Testis (tissue), 2 donors: Measurements from ENCODE around the gene MYO1E.
"Not testable (repeated sequence)": the region's sequence is repeated elsewhere in the genome, so short reads cannot be mapped to it uniquely, and the experiment has no call there.

Experiments
- POLR2A ChIP-seq: fragments of 450-650 bp; IDR thresholded peaks from one replicate; pipeline ENCODE4 v1.6.1; 2017; ENCODE audit warnings: antibody characterized with exemption, mild to moderate bottlenecking, moderate library complexity
- TF ChIP-seq, protein P1 (sequence below), 3 experiments: fragments of 450-650 bp in 2 of 3; fragments of 200-600 bp in 1 of 3; sonication (generic) in 1 of 3; IDR thresholded peaks; one replicate each; pipeline ENCODE4 v1.5.1; 2016 to 2019; ENCODE audit warnings: antibody characterized with exemption in 3 of 3, mild to moderate bottlenecking in 2 of 3, moderate library complexity in 1 of 3

GRCh38 chr15:59127255-59127654 lies 245.4 kb downstream of the MYO1E start:
- TF ChIP-seq, protein P1, sequence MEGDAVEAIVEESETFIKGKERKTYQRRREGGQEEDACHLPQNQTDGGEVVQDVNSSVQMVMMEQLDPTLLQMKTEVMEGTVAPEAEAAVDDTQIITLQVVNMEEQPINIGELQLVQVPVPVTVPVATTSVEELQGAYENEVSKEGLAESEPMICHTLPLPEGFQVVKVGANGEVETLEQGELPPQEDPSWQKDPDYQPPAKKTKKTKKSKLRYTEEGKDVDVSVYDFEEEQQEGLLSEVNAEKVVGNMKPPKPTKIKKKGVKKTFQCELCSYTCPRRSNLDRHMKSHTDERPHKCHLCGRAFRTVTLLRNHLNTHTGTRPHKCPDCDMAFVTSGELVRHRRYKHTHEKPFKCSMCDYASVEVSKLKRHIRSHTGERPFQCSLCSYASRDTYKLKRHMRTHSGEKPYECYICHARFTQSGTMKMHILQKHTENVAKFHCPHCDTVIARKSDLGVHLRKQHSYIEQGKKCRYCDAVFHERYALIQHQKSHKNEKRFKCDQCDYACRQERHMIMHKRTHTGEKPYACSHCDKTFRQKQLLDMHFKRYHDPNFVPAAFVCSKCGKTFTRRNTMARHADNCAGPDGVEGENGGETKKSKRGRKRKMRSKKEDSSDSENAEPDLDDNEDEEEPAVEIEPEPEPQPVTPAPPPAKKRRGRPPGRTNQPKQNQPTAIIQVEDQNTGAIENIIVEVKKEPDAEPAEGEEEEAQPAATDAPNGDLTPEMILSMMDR (IDR thresholded peaks at IDR 0.05): not testable (repeated sequence)
- not testable (repeated sequence) for TF ChIP-seq POLR2A
